HepG2 (cell line): ENCODE measurements around the gene UGT1A3.

ENCODE experiments used
- CEBPB ChIP-seq: IDR thresholded peaks from 2 replicates; pipeline ENCODE4 v1.6.1; 2011; ENCODE audit warnings: low read depth, low read length, improper control_type of control experiment, borderline replicate concordance
- POLR2A ChIP-seq, 2 experiments: IDR thresholded peaks; 2 replicates each; pipeline ENCODE4 v1.6.1; 2011; ENCODE audit warnings: low read depth in 2 of 2, low read length in 2 of 2, mild to moderate bottlenecking in 1 of 2, moderate library complexity in 1 of 2; ENCODE audit not compliant: insufficient read depth in 1 of 2
- ZBTB1 ChIP-seq: sonication (generic); formaldehyde crosslinking; IDR thresholded peaks from 2 replicates; pipeline ENCODE4 v1.4.0; 2020; ENCODE audit warnings: missing genetic modification reagents, borderline replicate concordance
- ZNF121 ChIP-seq: sonication (generic); formaldehyde crosslinking; IDR thresholded peaks from 2 replicates; pipeline ENCODE4 v1.5.0; 2020; ENCODE audit warnings: mild to moderate bottlenecking, missing genetic modification reagents
- ZNF83 ChIP-seq: sonication (generic); formaldehyde crosslinking; IDR thresholded peaks from 2 replicates; pipeline ENCODE4 v1.4.0; 2020; ENCODE audit warnings: missing genetic modification reagents, mild to moderate bottlenecking, borderline replicate concordance

DNA sequence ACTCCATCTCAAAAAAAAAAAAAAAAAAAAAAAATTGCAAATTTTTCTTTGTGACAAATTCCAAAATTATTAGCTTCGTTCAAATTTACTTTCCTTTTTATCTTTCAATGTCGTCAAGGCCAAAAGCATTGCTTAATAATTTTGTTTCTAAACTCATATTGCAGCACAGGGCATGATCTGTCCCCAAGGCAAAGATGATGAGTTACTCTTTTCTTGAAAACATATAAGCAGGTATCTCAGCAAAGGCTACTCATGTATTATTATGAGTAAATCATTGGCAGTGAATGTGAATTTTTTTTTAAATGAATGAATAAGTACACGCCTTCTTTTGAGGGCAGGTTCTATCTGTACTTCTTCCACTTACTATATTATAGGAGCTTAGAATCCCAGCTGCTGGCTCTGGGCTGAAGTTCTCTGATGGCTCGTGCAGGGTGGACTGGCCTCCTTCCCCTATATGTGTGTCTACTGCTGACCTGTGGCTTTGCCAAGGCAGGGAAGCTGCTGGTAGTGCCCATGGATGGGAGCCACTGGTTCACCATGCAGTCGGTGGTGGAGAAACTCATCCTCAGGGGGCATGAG is 47.2 kb upstream of the UGT1A3 start, which contains the start of gene UGT1A7:
- TF ChIP-seq ZNF121 (CRISPR knock-in tag): no peak
- no peak for TF ChIP-seq ZNF83 (CRISPR knock-in tag)
- TF ChIP-seq ZBTB1 (CRISPR knock-in tag): no peak
- no peak for TF ChIP-seq POLR2A (IDR thresholded peaks at IDR 0.05; ENCODE audit: insufficient read depth in 1 of 2, low read depth in 2 of 2, low read length in 2 of 2)
- no peak for TF ChIP-seq CEBPB
